Right lobe of liver (tissue), 4 donors: ENCODE results near the gene C2CD4B.

Experiments used
- CTCF ChIP-seq, 4 donors: fragments of 200-600 bp in 3 of 4; fragments of 450-650 bp in 1 of 4; IDR thresholded peaks; one replicate each; pipeline versions ENCODE4 v1.5.1 to v1.8.0; 2016 to 2022; ENCODE audit warnings: antibody characterized with exemption in 4 of 4, mild to moderate bottlenecking in 2 of 4
- POLR2A ChIP-seq: fragments of 450-650 bp; IDR thresholded peaks from one replicate; pipeline ENCODE4 v1.6.1; 2017; ENCODE audit warnings: antibody characterized with exemption, mild to moderate bottlenecking
- donor health status: DM: no; HTN: no; CAD: no.
- donor health status: DM: no; HTN: no; CAD: no.
- donor health status: DM: no; HTN: yes; CAD: no.

GRCh38 chr15:62150445-62150844 is 14.6 kb downstream of the C2CD4B start:
- no peak for TF ChIP-seq CTCF (IDR thresholded peaks at IDR 0.05)
- TF ChIP-seq POLR2A, result no peak
